ENCODE measurements around the gene ZNF22. TPM values are rescaled to one million over a fixed set of nuclear protein-coding genes. Genes with fewer than 3 reads are reported as not detected.

Gene ZNF22
- polyA plus RNA-seq, 3 donors = 74.1 to 84.2 (median 76.5) TPM

DNA sequence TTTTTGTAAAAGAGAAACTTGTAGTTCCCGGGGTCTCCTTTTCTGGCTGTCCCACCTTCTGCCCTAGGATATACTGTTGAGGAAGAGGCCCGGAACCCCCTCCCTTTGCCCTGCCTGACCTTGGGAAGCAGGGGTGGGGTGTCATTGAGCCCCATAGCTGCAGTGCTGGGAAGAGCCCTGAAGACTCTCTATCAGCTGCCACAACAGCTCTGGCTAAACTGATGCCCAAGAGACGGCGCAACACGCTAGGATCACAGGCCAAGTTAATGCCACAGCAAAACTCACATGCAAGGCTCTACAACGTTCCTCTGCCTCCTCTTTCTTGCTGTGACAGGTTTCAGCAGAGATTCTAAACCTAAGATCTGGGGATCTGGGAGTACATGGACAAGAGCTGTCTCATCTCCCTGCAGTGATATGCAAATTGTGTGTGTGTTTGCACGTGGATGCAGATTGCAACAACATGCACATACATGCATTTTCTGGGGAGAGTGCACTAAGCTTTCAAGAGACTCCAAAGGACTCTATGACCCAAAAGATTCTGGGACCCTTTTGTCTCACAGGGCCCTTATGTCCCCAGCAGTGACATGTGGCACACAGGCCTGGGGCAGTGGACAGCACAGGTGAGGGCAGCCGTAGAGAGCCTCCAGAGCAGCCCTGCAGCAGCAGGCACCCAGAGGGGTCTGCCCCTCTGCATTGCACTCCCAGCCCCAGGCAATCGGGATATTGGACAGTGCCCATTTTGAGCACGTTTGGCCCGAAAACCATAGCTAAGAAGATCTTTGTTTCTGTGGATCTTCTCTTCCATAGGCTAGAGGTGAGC, 38.6 kb upstream of the ZNF22 start:
- no peak for DNase-seq

DNA sequence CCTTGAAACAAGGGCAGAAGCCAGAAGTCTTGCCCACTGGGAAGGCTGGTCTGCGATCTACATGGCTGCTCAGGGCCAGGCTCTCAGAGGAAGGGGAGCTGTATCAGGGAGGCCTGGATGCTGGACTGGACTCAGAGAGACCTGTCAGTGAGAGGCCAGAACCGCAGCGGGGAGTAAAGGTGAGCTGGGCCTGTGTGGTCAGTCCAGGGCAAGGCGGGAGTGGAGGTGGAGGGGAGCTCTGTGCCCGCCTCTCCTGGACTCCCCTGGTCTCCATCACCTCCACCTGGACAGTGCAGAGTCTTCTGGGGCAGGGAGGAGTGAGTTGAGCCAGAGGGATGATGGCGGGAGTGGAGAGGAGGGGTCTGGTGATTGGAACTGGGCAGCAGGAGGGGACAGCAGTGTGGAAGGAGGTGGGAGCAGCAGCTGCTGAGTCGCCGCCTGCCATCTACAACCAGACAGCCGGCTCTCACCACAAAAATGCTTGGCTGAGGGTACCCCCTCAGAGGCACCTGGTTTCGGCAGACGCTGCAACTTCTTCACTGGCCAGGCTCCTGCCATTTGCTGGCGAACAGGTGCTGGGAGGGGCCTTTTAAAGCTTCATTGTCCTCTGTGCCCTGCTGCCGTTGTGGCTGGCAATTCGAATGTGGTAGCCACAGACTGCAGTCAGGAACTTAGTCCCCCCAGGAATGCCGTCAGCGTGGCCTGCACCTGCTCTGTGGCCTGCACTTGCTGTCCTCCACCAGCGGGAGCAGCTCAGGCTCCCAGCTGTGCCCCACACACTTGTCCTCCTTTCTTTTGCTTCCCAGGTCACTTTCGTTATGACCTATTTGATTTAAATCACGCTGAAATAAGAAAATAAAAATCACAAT, 37.6 kb upstream of the ZNF22 start:
- DNase-seq = no peak

DNA sequence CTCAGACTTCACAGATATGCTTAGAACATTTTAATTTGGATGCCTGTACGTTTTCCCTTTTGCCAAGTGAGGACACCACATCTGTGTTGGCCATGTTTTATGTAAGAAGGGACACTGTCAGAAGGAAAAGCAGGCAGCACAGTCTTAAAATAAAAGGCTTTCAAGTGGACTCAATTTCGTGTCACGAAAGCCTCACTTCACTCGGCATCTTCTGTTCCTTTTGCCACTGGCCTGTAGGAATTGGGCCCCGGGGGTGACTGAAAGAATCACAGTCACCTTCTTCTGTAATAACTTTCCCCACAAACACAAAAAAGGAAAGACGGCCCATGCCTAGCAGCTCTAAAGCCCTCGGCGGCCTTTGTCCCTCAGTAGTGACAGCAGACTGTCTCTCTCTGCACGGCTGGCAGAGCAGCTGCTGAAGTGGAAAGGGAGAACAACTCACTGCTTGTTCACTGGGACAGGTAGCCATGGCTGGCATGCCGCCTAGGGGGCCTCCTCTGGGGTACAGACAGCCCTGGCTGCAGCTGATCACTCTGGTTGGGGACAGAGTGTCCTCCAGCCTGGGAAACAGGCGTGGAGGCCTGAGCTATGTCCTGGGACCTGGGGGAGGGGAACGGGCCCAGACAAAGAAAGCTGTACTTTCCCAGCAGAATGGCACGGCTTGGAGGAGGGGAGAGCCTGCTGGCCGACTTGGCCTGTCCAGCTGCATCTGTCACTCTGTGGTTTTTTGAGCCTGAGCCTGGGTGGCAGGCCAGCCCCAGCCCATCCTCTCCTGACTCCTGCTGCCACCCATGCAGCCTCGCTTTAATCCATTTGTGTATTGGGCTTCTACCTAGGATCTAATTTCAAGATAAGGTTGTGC, 36.7 kb upstream of the ZNF22 start:
- no peak for DNase-seq

DNA sequence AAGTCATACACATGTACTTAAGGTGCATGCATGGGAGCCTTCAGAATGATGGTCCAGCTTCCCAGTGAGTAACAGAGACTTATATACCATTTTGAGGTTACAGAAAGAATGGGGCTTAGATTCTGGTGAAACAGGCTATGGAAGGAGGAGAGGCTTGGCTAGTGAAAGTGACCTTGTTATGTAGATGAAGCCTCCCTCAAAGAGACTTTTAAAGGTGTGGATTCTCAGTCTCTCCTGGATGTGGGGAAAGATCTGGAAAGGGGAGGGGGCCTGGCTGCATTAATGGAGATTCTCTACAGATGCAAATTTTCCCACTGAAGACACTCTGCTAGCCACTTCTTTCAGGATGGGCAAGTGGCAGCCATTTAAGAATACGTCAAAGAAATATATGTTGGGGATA, 35.6 kb upstream of the ZNF22 start:
- DNase-seq = no peak

DNA sequence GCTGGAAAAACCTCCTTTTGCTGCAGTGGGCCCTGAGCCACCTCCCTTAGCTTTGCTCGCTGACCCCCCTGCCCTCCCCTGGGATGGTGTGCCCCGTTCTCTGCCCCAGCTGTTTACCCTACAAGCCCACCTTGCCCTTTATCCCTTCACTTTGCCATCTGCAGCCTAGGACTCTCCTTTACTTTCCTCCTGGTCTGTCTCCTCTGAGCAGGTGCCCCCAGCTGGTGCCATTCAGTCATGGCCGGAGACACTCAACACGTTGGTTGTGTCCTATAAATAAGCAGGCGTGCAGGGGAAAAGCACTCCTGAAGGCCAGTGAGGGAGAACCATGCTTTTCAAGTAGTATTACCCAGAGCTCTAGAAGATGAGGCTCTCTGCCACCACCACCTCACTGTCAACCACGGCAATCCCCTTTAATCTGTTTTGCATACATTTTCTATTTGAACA, 35.0 kb upstream of the ZNF22 start:
- no peak for DNase-seq

DNA sequence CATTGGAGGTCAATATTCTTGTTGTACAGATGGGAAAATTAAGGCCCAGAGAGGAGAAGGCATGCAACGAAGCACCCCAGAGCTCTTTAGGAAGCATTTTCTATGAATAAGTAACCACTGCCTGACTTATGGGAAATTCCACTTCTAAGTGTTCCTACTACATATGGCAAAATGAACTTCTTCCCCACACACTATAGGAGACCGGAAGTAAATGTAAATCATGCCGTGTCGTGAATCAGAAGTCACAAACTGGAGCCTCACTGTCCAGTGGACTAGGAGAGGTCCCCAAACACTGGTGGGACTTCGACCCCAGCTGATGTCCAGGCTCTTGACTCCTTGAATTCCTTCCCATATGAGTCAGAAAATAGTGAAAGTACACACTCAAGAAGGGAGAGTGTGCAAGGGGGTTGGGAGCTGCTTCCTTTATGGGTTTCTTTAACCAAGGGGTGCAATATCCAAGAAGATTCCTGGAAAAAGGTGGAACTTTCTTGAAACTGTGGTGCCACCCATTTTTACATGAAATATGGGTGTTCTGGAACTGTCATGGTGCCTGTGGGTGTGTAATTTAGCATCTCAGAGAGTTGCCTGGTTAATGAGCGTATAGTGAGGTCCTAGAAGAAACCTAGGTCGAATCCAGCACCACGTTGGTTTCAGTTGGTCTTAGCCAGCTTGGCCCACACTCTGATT, 34.5 kb upstream of the ZNF22 start:
- DNase-seq = no peak

DNA sequence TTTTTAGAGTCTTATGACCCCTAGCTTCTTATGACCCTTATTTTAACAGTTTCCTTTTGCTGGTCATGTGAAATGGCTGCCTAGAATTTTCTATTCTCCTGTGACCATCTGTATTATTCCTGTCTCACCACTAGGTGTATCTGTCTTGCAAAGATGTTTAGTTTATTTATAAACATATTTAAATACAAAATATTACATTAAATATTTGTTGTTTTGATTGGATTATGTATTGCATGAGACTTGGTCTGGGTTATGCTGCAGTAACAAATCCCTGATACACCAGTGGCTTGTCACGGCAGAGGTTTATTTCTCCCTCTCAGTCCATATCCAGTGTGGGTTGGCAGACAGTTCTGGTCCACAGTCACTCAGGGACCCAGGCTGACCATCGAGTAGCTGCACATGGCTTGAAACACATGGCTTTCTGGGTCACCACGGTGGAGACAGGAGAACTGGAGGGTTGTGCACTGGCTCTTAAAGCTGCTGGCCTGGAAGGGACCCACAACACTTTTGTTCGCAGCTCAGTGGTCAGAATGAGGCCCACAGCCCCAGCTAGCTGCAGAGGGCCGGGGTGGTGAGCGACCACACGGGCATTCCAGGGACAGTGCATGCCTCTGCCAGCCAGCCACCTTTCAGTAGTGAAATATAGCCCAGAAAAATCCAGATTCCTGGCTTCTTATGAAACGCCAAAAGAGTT, 33.8 kb upstream of the ZNF22 start:
- DNase-seq = no peak

DNA sequence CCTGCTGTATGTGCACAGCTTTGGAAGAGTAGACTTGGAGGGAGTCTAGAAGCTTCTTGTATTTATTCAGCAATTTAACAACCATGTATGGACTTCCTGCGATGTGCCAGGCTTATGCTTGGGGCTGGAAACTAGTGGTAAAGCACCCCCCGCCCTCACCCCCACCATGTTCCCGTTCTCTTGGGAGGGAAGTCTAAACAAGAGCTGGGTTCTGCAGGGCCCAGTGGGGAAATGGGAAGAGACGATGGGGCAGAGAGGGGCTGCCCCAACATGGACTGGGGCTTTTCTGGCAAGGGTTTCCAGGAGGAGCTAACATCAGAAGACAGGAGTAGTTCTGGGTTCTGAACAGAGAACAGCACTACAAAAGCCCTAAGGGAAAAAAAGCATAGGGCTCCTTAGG, 33.1 kb upstream of the ZNF22 start:
- DNase-seq = no peak

DNA sequence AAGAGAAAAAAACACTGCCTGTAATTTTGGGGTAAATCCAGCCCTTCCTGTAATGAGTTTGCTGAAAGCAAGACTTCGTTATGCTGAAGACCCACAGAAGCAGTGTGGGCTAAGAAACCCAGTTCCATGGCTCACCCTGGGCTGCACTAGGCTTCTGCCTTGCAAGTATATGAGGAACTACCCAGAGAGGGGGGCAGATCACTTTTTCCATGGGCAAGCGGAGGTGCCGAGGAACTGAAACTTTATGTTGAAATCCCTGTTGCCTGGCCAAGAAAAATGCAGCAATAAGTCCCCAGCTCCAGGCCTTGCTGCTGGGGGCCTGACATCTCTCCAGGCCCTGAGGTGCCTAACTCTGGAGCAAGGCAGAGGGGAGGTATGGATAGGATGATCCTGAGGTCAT, 32.6 kb upstream of the ZNF22 start:
- no peak for DNase-seq

DNA sequence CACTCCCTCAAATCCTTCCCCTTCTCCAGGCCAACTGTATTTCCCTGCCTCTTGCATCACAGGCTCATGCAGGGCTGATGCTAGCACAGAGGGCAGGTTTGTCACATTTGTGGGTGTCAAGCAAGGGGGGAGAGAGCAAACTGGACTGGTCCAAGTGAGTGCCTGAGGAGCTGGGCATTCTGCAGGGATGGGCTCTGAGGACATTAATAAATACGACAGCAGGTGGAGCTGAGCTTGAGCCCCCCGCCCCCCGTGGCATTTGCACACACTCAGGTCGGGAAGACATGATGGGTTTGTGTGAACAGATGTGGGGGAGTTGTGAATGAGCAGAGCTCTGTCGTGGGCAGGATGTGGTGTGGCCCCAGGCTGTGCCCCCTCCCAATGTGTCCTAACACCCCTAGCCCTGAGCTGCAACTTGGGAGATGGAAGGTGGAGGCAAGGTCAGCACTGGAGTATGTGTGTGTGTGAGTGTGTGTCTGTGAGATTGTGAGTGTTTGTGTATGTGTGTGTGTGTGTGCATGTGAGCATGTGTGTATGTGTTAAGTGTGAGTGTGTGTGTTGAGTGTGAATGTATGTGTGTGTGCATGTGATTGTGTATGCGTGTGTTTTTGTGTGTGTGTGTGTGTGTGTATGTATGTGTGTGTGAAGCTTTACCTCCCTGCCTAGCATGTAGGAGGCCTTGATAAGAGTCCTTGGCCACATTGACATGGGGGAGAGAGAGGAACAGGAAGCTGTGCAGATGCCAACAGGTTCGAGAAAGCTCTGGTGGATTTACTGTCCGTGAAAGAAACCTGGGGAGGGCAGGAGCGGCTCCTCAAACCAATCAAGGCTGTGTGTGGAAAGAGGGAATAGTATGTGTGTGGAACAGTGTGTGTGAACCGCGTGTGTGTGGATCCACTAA, 32.0 kb upstream of the ZNF22 start:
- no peak for DNase-seq

DNA sequence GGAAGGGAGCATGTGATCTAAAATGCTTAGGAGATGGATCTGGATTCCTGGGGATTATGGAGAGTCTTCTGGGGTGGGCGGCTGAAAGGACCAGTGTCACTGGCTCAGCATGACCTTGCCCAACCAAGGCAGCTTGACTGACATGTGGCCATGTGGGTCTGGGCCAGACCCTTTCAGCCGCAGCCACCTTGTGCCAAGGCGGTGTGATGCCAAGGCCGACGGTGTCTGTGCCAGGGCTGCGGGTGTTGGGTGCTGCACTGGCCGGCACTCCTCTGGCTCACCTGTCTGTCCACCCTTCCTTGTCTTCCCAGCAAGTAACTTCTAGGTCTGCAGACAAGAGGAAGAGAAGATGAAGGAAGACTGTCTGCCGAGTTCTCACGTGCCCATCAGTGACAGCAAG, 30.9 kb upstream of the ZNF22 start:
- no peak for DNase-seq

DNA sequence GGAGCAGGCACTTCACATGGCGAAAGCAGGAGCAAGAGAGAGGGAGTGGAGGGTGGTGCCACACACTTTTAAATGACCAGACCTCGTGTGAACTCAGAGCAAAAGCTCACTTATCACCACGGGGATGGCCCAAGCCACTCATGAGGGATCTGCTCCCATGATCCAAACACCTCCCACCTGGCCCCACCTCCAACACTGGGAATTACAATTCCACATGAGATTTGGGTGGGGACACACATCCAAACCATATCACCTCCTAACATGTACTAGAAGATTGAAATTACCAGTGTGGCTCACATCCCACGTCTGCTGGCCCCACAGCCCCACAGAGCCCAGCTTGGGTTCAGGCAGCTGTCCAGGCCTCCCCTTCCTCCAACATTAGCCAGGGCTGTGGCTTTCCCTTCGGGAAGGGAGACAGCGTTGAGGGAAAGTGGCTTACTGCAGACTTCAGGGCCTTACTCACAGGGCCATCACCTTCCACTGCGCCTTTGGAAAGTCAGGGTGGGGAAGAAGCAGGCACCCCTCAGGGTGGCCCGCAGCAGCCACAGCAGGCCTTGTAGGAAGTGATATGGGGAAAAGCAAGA, 29.8 kb upstream of the ZNF22 start:
- DNase-seq = no peak

DNA sequence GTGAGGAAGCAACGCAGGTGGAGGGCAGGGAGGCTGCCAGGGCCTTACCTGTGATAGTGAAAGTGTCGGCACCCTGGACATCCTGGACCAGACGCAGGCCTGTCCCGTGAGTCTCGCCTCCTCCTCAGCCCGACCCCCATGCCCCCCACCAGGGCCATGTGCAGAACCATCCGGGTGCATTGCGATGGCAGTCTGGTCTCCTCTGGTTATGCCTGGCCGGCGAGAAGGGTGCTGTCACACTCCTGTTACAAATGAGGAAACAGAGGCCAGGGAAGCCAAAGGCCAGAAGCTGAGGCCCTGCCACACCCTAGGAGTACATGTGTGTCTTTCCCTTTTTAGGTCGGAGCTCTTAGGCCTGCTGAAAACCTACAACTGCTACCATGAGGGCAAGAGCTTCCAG, 29.3 kb upstream of the ZNF22 start:
- DNase-seq = no peak

DNA sequence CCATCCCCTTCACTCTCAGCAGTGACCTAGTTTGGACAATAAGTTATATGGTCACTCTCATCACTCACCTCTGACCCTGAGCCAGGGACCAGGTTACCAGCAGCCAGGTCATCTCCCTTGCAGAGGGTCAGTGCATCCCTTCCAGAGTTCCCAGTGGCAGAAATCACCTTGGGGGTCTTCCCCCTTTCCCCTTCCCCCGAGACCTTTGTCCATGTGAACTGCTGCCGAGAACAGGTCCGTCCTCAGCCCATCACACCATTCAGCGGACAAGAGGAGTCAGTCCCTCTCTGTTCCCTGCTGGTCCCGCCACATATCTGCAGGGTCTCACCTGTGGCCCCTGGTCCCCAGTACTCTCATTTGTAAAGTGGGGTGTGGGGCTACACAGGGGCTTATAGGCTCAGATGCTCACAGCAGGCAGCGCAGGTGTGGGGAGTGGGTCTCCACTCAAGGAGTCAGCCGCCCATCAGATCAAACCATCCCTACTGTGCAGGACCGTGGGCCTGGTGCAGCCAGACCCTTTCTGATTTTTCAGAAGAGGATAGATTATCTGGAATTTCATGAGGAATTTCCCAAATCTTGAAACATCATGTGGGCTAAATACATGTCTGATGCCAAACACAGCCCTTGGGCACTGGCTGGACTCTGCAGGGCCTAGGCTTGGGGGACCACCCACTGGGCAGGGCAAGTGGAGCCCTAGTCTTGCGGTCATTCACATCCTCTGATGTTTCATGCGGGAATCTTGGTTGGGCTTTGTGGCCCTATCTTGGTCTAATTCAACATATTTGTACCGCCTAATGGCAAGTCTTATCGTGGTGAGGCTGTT, 28.6 kb upstream of the ZNF22 start:
- DNase-seq = no peak

DNA sequence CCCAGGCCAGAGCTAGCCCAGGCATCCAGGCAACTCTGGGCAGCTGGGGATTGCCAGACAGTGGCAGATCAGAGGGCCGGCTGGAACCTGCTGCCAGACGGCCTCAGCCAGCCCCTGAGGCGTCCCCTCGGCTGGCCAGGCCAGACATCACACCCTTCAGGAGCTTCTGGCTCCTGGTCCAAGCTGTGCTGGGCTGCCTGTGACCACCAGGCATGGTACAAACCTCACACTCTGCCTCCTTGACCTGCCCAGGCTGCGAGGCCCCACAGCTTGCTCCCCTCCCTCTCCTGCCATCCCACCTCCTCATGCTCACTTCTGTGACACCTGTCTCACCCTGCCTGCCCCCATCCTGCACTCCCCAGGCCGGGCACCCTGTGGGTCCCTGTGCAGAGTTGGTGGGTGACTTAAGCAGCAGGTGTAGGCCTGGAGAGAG, 27.8 kb upstream of the ZNF22 start:
- no peak for DNase-seq

DNA sequence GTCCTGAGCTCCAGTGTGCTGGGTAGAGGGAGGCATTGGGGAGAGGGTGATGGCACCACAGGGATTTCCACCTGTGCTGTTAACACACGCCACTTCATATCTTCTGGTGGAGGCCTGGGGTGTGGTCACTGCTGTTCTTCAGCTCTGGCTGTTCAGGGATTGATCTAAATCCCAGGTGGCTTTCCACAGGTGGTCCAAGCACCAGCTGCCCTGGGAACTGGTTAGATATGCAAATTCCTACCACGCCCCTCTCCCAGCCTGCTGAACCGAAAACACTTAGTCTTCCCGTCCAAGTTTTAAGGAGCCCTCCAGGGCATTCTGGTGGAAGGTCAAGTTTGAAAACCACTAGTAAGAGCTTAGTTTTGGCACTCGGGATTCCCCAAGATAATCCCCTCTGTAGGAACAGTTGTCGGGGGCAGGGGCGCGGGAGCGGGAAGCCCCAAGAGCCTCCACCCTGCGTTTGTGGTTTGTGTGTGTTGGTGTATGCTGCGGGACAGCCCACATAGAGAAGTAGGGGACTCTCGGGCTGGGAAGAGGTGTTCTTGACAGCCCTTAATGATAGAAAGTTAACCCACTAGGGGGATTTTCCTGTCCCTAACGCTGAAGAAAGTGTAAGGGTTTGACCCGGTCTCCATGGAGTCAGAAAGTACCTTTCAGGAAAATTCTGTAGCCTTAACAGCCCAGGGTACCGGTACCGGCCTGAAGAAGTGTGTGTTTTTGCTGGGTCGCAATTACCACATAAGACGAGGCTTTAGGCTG, 27.2 kb upstream of the ZNF22 start:
- no peak for DNase-seq

DNA sequence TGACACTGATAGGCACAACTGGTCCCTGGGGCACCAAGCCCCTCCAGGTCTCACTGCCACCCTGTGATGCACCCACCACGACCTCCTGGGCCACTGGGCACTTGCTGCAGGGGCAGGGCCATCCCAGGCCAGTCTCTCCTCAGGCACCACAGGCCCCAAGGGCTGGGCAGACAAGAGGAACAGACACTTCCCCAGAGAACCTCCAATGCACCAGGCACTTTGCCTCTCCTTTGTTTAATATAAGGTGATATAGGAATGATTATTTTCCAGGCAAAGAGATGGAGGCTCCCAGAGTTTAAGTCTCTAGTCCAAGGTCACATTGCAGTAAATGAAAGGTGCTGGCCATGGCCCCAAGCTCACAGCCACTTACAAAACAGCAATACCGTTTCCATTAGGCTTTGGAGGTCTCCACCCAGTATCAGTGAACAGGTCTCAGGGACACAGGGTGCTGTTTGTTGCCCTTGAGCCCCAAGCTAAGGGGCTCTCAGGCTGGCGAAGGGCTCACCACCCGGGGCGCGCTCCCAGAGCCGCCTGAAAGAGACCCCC, 26.6 kb upstream of the ZNF22 start:
- DNase-seq = no peak
